GF-D8 (cell line): ENCODE measurements around the gene CTSC.

Source experiments
- DNase-seq: peaks from one replicate; lab custom pipeline; 2025; lab: John Stamatoyannopoulos, UW

The CTSC gene

DNA sequence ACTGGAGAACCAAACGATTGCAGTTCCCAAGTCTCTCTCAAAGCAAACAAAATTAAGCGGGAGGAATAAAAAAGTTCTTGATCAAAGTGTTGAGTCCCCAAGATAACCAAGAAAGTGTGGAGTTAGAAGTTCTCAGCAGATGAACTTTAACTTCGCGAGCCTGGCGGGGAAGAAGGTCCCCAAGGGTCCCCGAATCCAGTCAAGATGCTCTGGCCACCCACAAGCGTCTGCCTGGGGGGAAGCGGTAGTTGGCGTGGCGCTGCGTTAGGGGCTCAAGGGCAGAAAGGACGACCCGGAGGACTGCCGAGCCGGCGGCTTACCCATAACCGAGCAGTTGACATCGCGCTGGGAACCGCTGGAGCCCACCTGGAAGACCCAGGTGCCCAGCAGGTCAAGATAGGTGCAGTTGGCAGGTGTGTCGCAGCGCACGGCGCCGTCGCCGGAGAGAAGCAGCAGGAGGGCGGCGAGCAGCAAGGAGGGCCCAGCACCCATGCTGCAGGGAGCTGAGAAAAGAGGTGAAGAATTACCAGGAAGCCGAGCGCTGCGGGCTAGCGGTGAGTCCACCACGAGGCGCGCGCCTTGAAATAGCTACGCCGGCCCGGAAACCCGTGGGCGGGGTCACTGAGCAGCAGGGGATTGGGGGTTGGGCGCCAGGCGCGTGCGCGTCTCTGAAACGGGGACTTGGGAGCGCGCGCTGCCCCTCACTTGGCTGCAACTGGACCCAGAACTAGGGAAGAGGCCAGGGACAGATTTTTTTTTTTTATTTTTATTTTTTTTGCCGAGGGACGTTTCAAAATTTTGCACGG is at the start of gene CTSC:
TSS of gene CTSC (minus strand) at position 556 of the 806 bp plus-strand sequence. CDS start at position 492, 64 bp downstream.
- peak; percentile 84 for DNase-seq

DNA sequence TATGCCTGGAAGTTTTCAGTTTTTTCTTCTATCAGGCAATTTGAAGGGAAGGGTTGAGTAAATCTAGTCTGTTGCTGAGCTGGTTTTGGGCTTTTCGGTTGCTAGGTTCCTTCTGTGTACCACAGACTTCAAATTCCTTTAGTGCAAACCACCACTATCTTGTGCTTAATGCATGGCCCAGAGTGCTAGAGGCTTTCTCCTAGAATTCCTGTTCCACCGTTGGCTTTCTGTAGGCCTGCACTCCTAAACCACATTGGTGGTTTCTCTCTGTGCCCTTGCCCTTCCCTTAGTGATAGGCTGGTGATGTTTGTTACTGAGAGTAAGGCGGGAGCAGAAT is 47.1 kb upstream of the CTSC start:
- no peak for DNase-seq

DNA sequence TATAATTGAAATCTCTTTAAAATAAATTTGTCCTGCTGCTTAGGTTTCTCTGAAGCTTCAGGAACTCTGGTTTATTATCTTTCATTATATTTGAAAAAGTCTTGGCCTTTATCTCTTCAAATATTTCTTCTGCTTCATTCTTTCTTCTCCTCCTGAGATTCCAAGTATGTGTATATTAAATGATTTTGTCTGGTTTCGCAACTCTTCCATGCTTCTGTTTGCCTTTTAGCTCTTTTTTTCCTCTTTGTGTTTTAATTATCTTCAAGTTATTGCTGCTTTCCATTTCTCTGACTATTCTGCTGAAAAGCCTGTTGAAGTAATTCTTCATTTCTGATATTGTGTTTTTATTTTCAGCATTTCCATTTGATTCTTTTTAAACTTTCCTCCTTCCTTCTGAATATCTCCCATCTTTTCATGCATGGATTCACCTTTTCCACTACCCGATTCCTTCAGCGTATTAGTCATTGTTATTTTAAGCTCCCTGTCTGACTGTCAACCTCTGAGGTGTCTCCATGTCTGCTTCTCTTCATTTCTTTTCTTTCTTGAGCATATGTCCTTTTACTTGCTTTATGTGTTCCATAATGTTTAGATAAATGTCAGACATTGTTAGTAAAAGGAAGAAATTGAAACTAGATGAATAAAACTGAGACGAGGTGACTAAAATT is 46.6 kb upstream of the CTSC start:
- DNase-seq, result no peak

DNA sequence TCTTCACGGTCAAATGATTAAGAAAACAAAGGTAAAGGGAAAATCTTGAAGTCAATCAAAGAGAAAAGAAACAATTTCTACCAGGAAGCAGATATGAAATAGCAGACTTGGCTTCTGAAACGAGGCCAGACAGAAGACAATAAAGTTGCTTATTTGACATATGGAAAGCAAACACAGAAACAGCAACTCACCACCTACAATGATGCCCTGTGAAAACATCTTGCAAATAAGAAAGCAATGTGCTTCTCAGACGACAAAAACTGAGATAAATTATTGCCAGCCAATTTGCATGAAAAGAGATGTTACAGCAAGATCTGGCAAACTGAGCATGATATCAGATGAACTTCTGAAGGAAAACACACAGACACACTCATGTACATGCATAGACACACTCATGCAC is 45.9 kb upstream of the CTSC start:
- no peak for DNase-seq

DNA sequence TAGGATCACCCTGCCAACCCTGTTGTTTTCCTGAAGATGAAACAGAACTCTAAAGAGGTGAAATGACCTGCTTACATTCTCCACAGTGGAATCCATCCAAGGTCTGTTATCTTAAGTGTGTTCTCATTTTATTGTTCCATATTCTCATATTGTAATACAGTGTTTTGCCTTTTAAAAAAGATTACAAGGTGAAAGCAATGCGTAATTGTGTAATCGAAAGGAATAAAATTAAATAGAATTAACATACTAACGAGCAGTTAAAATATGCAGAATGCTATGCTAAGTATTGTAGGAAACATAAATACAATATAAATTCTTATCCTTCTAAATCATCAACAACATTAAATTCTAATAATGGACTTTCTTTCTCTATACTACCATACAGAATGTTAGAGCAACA is 41.6 kb upstream of the CTSC start:
- DNase-seq, result no peak

DNA sequence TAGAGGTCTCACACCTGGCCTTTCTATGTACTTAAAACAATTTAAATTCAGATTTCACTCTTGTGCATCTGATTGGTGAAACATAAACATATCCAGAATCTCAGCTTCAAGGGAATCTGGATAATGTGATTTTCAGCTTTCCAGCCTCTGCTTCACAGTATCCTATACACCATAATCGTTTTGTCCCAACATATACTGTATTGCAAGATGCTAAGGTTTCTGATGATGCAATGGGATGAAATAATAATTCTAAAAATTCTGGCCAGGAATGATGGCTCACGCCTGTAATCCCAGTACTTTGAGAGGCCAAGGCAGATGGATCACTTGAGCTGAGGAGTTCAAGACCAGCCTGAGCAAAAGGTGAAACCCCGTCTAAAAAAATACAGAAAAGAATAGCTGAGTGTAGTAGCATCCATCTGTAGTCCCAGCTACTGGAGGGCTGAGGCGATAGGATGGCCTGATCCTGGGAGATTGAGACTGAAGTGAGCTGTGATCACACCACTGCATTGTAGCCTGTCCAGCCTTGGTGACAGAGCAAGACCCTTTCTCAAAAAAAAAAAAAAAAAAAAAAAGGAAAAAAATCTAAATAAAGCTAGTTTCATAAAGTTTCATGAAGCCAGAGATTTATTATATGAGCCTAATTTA is 41.0 kb upstream of the CTSC start:
- no peak for DNase-seq

DNA sequence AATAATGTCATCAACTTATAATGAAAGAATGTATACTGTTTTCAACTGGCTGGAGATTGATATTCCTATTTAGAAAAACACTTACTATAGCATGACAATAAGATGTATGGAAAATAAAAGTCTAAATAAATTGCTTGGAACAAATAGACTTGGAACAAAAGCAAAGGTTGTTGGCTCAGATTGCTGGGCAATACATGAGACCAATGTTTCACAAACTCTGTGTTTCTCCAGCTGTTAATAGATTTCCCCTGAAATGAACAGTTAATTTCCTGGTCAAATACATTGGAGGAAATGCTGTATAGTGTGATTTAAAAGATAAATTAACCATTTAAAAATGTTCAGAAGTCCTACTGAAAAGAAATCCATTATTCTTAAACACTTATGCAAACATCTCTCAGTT is 40.1 kb upstream of the CTSC start:
- DNase-seq, result no peak

DNA sequence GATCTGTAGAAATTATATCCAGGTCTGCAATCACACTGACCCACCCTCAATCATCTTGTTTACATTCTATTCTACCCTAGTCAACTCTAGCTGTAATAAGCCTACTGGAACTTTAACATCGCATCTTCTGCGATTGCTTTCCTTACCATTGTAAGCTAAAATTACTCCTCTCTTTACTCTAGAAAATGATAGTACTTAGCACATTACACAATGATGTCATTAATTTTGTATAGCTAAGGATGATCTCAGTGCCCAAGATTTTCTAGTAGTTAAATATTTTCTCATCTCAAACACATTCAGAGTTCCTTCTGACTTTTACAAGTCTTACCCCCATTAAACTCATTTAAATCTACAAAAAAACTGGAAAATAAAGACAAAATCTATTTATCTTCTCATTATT is 39.6 kb upstream of the CTSC start:
- DNase-seq, result no peak

DNA sequence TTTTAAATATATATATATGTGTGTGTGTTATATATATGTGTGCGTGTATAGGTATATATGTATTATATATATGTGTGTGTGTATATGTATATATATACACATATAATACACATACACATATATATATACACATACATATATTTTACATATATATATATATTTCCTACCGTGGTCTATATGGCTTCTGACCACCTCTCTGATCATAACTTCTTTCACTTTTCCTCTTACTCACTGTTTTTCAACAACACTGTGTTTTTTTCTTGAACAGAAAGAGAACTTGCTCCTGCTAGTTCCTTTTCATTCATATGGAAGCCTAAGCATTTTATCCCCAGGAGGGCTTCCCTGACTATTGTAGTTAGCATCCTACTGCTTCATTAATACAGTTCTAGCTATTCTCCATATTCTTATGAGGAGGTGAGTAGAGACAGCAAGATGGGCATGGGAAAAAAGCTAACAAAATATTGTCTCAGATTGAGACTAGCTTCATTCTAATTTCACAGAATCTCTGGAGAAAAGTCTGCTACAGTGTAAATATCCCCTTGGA is 38.5 kb upstream of the CTSC start:
- DNase-seq, result no peak

DNA sequence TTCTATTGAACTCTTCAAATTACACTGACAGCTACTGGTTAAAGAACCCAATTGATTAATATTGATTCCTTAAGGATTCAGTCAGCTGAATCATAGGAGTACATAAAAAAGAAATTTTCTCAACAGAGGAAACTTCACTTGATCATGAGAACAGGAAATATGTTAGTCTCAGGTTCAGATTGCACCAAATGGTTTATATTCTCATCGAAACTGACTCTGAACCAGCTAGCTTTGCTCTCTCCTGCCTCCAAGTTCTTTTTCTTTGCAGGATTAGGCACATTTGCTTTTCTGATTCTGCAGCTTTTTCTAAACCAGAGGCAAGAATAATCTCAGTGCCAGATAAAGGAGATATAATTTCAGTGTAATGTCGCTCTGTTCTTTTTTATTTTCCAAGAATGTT is 33.2 kb upstream of the CTSC start:
- DNase-seq, result no peak

DNA sequence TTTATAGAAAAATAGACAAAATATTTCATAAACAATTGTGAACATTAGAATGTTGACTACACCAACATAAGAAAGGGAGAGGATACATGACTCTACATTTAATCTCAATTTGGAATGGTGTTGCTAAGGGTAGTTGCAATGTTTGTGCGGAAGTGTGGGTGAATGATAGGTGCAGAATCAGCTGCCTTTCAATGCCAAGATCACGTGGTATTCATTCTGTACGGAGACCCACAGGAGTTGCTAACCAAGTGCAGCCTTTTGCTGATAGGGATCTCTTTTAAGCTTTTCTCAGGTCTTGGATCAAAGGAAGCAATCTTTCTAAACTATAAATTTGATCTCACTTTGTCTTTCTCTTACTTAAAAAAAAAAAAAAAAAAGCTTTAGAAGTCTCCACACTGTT is 29.8 kb upstream of the CTSC start:
- DNase-seq, result no peak

DNA sequence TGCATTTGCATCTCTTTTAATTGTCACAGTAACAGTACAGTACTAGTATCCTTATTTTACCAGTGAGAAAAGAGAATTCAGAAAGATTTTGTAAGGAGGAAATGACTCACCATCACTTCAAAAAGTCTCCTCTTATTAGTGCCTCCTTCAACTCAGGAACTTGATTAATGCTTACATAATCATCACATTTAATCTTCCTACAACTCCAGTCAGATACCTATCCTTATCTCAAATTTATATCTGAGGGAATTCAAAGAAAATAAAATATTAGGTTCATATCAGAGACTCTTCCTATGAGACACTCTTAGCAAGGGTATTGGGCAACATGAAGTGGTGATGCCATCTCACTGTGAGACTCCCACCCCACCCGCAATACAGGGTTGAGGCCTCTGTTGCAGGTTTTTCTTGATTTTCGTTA is 26.1 kb upstream of the CTSC start:
- DNase-seq, result peak; percentile 55

DNA sequence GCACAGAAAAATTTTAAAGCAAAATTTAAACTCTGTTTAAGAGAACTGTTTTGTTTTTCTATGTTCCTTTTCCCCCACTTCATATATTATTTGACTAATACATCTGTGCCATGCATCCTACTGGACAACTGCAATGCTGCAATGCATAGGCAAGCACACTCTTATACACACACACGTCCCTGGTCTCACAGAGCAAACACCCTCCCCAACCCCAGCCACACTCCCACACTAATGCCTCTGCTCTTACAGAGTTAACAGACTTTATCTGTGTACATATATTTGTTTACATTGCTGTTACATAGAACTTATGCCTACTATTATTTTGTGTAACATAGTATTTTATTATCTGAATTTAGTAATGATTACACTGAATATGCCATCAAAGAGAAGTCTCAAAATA is 25.5 kb upstream of the CTSC start:
- DNase-seq, result no peak

DNA sequence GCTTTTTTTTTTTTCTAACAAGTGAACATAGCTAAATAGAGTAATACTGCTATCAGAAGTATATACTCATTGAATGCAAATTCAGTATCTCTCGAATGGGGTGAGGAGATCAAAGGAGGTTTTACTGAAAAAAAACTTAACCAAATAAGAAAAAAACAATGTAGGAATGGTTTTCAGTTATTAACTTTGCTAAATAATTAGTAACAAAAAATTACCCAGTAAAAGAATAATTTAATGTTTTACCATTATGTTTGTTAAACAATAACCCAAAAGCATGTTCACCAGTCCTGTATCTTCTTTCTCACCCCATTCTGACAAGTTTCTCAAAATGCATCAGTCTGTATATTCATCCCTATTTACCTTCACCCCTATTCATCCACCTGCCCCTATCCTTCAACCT is 22.6 kb upstream of the CTSC start:
- no peak for DNase-seq

DNA sequence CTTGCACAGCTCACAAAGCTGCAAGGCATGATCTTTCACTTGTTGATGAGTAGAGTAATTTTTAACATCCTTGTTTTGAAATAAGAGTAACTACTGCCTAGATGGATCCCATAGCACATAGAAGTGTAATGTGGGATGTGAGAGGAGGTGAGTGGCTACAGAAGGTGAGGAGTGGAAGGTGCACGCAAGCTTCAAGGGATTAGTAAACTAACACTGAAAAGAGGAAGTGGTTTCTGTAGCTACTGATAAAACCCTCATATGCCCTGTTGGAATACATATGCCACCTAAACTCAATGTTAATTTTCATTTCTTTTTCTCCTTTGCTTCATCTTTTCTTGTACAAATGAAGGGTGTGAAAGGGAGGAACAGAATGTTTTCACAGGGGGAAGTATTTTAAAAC is 22.0 kb upstream of the CTSC start:
- peak; percentile 72 for DNase-seq

DNA sequence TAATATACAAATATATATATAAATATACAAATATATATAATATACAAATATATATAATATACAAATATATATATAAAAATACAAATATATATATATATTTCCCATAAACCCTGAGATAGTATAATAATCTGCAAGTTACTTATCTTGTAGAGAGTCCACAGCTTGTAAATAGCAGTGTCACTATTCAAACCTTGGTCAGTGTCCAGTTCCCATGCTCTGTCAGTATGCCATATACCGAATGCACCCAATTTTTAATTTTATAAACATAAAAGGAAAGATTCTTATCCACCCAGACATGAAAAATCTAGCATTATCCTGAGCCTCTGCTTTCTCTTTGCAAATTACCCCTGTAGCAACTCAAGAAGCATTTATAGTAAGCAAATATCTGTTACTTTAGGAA is 21.6 kb upstream of the CTSC start:
- no peak for DNase-seq

DNA sequence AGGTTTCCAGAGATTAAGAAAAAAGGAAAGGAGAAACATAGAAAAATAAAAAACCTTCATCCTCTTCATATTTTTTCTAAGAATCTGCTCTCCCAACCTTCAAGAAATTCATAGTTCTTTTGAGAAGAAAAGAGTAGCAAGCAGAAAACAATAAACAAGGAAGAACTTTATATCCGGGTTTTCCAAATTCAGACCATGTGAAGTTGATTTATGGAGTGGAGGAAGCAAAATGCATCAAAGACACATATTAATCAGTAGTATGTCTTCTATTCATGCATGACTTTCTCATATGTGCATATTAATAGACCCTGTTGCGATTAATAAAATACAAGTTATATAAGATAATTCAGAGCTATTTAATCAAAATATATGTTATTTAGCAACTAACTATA is 20.5 kb upstream of the CTSC start:
- DNase-seq, result no peak

DNA sequence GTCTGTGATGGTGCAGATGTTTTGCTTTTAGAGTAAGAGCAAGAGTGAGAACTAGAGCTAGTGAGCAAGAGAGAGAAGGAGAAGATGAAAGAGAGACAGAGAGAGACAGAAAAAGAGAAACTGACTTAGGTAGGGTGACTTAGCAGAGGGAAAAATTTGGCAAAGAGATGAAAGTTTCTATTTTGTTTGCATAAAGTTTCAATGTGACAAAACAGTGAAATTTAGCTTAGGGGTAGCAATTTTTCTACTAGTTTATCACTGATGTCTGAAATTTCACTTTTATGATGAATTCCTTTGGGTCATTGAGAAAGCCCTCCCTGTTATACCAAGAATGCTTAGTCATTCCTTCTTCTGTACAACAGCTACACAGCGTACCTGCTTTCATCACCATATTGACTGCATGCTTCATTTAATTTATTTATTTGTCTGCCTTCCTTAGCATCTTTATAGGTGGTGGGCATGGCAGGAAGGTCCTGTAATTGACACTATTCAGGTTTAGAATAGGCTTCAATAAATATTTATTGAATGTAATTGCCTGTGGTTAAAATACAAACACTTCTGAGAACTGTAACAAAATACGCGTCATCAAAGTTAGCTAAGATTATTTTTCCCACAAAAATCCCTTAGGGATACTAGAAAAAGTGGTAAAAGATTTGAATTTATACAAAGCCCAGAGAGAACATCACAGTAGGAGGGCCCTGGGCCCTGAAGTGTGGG is 19.9 kb upstream of the CTSC start:
- peak; percentile 48 for DNase-seq

DNA sequence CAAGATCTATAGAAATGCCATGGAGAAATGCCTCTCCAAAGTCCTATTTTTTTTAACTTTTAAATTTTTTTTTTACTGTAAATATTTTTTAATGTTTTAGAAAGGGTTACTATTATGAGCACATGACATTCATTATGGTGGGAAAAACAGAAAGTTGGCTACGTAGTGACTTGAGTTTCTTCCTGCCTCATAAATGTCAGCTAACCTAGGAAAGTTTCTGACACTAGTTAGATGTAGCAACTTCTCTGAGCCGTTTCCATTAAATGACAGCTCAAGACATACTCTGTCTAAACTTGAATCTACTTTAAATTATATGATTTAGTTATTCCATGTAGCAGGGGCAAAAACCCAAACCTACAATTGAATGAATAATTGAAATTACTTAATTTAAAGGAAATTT is 18.4 kb upstream of the CTSC start:
- peak; percentile 61 for DNase-seq

DNA sequence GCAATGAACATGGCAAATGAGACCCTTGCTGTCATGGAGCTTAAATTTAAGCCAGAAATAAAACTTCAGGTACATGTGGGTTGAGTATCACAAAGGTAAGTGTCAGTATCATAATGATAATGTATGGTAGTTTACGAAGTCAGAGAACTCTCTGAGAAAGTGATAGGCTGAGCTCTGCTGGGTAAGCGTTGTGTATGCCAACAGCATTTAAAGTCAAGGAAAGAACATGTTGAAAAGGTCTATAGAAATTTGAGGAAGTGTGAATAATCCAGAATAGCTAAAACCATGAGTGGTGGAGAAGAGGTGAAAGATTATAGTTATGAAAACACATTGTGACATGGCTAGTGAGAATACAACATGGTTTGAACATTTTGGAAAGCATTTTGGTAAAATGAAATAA is 17.4 kb upstream of the CTSC start:
- DNase-seq, result peak; percentile 59

DNA sequence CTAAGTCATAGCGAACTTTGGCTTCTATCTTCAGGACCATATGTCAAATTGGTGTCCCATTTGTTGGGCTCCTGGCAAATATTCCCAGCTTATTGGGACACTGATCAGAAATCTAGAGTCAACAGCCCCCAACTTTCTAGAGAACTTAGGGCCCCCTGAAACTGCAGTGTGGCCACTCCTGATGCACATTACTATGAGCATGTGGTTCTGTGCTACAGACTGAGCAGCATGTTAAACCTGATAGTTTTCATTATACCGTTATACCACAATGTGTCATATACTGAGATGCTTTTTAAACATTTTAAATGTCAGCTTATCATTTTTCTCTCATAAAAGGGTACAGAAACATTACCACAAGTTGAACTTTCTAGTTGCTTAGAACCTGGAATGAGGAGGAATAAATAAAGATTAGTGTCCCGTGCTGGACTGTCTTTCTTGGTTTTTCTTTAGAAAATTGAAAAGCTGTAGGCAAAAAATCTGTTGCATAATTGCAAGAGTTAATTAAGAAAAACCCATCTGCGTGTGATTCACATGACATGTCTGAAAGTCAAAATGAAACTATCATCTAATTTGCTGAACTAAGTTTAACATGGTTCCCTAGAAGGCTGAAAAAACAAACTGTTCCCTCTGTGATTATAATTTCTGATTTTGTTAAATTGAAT is 16.4 kb upstream of the CTSC start:
- no peak for DNase-seq

DNA sequence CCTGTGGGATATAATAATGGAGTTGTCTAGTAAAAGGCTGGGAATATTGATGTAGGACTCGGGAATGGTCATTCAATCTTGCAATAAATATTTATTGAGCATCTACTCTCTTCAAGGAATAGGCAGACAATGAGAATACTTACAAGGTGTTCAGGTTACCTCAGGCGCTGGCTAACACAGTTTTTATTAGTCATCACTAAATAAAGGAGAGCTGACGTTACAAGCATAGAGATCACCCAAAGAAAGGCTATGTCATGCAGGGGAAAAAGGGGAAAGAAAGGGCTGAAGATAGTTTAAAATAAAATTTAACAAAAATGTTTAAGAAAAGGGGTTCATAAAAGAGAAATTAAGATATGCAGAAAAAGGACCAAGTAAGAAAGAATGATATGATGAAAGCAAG is 15.8 kb upstream of the CTSC start:
- DNase-seq, result no peak
